ENCODE data around the gene INTS11. TPM values are rescaled to one million over a fixed set of nuclear protein-coding genes. Genes with fewer than 3 reads are reported as not detected.

Gene INTS11
- total and polyA plus RNA-seq, 2 of the 13 experiments (the other 11 are each of a cell fraction or from before 2014, with no cell fraction given), result 52.8 to 94.8 TPM

DNA sequence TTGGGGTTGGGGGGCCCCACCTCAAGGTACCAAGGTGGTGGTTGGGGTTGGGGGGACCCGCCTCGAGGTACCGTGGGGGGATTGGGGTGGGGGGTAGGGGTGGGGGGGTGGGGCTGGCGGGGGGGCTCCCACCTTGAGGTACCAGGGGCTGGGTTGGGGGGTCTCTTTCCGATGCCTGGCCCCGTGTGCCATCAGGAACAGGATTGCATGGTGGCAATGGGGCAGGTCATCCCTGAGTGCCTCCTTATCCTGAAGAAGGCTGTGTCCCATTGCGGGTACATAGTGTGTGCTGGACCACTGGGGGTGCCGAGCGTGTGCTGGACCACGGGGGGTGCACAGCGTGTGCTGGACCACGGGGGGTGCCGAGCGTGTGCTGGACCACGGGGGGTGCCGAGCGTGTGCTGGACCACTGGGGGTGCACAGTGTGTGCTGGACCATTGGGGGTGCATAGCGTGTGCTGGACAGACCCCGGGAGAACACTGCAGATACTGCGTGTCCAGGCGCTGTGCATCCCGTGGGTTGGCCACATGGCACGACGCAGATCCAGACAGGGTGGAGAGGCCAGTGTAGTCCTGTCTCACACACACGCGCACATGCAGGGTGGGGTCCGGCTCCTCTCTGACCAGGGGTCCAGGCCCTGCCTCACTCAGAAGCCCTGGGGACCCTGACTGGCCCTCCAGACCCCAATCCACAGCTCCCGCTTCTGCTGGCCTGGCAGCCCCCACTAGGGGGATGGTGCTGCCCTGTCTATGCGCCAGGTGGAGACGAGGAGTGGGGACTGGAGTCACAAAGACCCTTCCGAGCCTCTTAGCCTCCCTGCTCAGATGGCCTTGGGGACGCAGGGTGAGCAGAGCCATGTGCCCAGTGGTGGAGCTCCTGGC is 40.0 kb downstream of the INTS11 start (continued):
- TF ChIP-seq, protein P1, sequence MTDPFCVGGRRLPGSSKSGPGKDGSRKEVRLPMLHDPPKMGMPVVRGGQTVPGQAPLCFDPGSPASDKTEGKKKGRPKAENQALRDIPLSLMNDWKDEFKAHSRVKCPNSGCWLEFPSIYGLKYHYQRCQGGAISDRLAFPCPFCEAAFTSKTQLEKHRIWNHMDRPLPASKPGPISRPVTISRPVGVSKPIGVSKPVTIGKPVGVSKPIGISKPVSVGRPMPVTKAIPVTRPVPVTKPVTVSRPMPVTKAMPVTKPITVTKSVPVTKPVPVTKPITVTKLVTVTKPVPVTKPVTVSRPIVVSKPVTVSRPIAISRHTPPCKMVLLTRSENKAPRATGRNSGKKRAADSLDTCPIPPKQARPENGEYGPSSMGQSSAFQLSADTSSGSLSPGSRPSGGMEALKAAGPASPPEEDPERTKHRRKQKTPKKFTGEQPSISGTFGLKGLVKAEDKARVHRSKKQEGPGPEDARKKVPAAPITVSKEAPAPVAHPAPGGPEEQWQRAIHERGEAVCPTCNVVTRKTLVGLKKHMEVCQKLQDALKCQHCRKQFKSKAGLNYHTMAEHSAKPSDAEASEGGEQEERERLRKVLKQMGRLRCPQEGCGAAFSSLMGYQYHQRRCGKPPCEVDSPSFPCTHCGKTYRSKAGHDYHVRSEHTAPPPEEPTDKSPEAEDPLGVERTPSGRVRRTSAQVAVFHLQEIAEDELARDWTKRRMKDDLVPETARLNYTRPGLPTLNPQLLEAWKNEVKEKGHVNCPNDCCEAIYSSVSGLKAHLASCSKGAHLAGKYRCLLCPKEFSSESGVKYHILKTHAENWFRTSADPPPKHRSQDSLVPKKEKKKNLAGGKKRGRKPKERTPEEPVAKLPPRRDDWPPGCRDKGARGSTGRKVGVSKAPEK (CRISPR knock-in tag; IDR thresholded peaks at IDR 0.05; ENCODE audit: borderline replicate concordance), result no peak
- TF ChIP-seq TCF7 (IDR thresholded peaks at IDR 0.05; ENCODE audit: low read depth), result no peak
- no peak for TF ChIP-seq POLR2AphosphoS5 (IDR thresholded peaks at IDR 0.05; ENCODE audit: low read depth, low read length)
- TF ChIP-seq HDAC1 (CRISPR knock-in tag; IDR thresholded peaks at IDR 0.05), result no peak
- no peak for TF ChIP-seq MLXIP (CRISPR knock-in tag; IDR thresholded peaks at IDR 0.05; ENCODE audit: borderline replicate concordance)
- TF ChIP-seq, protein P2, sequence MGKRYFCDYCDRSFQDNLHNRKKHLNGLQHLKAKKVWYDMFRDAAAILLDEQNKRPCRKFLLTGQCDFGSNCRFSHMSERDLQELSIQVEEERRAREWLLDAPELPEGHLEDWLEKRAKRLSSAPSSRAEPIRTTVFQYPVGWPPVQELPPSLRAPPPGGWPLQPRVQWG (CRISPR knock-in tag; IDR thresholded peaks at IDR 0.05; ENCODE audit: borderline replicate concordance, low read depth), result no peak
- TF ChIP-seq ZNF747 (CRISPR knock-in tag; IDR thresholded peaks at IDR 0.05; ENCODE audit: borderline replicate concordance), result no peak
- no peak for TF ChIP-seq HOXA3 (CRISPR knock-in tag; IDR thresholded peaks at IDR 0.05)
- TF ChIP-seq, protein P3, sequence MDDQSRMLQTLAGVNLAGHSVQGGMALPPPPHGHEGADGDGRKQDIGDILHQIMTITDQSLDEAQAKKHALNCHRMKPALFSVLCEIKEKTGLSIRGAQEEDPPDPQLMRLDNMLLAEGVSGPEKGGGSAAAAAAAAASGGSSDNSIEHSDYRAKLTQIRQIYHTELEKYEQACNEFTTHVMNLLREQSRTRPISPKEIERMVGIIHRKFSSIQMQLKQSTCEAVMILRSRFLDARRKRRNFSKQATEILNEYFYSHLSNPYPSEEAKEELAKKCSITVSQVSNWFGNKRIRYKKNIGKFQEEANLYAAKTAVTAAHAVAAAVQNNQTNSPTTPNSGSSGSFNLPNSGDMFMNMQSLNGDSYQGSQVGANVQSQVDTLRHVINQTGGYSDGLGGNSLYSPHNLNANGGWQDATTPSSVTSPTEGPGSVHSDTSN (CRISPR knock-in tag; IDR thresholded peaks at IDR 0.05; ENCODE audit: borderline replicate concordance), result no peak
- no peak for TF ChIP-seq ZNF496 (CRISPR knock-in tag; IDR thresholded peaks at IDR 0.05; ENCODE audit: insufficient replicate concordance)
